SK-N-SH treated with all-trans-retinoic acid at 6 μM for 48 hours (cell line): ENCODE results near the gene TMEM240.

ENCODE experiments used
- ATAC-seq: fragments of 200-7000 bp; cut with Tn5 transposase; 3 replicates; pipeline ENCODE4 v1.9.1; 2020; ENCODE audit warnings: mild to moderate bottlenecking, moderate library complexity
- ARNTL ChIP-seq: fragments of 450-650 bp; formaldehyde crosslinking; IDR thresholded peaks from 2 replicates; pipeline ENCODE4 v1.5.0; 2020; ENCODE audit warnings: low read depth, mild to moderate bottlenecking, moderate library complexity, borderline replicate concordance
- CSDC2 ChIP-seq: fragments of 250-450 bp; sonication (Bioruptor Pico); IDR thresholded peaks from 2 replicates; pipeline ENCODE4 v1.5.0; 2020; ENCODE audit warnings: mild to moderate bottlenecking, moderate library complexity
- ESRRG ChIP-seq: fragments of 250-450 bp; sonication (Bioruptor Pico); IDR thresholded peaks from 2 replicates; pipeline ENCODE4 v1.6.1; 2021; ENCODE audit warnings: mild to moderate bottlenecking
- GLIS3 ChIP-seq: fragments of 250-450 bp; sonication (Bioruptor Pico); IDR thresholded peaks from 2 replicates; pipeline ENCODE4 v1.5.0; 2020; ENCODE audit warnings: mild to moderate bottlenecking, moderate library complexity
- ISL1 ChIP-seq: fragments of 250-450 bp; sonication (Bioruptor Pico); IDR thresholded peaks from 2 replicates; pipeline ENCODE4 v2.1.2; 2022; ENCODE audit warnings: mild to moderate bottlenecking, moderate library complexity
- OSR1 ChIP-seq: fragments of 250-450 bp; sonication (Bioruptor Pico); IDR thresholded peaks from 2 replicates; pipeline ENCODE4 v1.8.0; 2022; ENCODE audit warnings: moderate library complexity, mild to moderate bottlenecking, inconsistent platforms
- PPARA ChIP-seq: fragments of 250-450 bp; sonication (Bioruptor Pico); IDR thresholded peaks from 2 replicates; pipeline ENCODE4 v1.5.0; 2020; ENCODE audit warnings: mild to moderate bottlenecking, borderline replicate concordance
- RARB ChIP-seq: fragments of 250-450 bp; sonication (Bioruptor Pico); IDR thresholded peaks from 2 replicates; pipeline ENCODE4 v1.8.0; 2021; ENCODE audit warnings: mild to moderate bottlenecking, moderate library complexity
- SNAI2 ChIP-seq: fragments of 250-450 bp; sonication (Bioruptor Pico); IDR thresholded peaks from 2 replicates; pipeline ENCODE4 v1.5.0; 2020; ENCODE audit warnings: mild to moderate bottlenecking, moderate library complexity
- TCF4 ChIP-seq: fragments of 250-450 bp; sonication (Bioruptor Pico); IDR thresholded peaks from 2 replicates; pipeline ENCODE4 v1.8.0; 2021; ENCODE audit warnings: mild to moderate bottlenecking, moderate library complexity, borderline replicate concordance
- TOX ChIP-seq: fragments of 250-450 bp; sonication (Bioruptor Pico); IDR thresholded peaks from 2 replicates; pipeline ENCODE4 v1.8.0; 2021; ENCODE audit warnings: mild to moderate bottlenecking, moderate library complexity, borderline replicate concordance
- ZC3H10 ChIP-seq: fragments of 250-450 bp; sonication (Bioruptor Pico); IDR thresholded peaks from 2 replicates; pipeline ENCODE4 v1.5.1; 2021; ENCODE audit warnings: mild to moderate bottlenecking, moderate library complexity
- ZFP3 ChIP-seq: fragments of 250-450 bp; sonication (Bioruptor Pico); IDR thresholded peaks from 2 replicates; pipeline ENCODE4 v1.5.0; 2020; ENCODE audit warnings: mild to moderate bottlenecking, moderate library complexity
- ZFP30 ChIP-seq: fragments of 450-650 bp; formaldehyde crosslinking; IDR thresholded peaks from 2 replicates; pipeline ENCODE4 v1.5.0; 2022; ENCODE audit warnings: mild to moderate bottlenecking, moderate library complexity
- ZNF70 ChIP-seq: fragments of 450-650 bp; formaldehyde crosslinking; IDR thresholded peaks from 2 replicates; pipeline ENCODE4 v1.5.0; 2020; ENCODE audit warnings: mild to moderate bottlenecking, moderate library complexity
- ZNF8 ChIP-seq: fragments of 450-650 bp; formaldehyde crosslinking; IDR thresholded peaks from 2 replicates; pipeline ENCODE4 v1.5.0; 2020; ENCODE audit warnings: mild to moderate bottlenecking, moderate library complexity
- TF ChIP-seq, protein P1 (sequence below): fragments of 250-450 bp; sonication (Bioruptor Pico); IDR thresholded peaks from 2 replicates; pipeline ENCODE4 v1.5.1; 2020; ENCODE audit warnings: low read depth, mild to moderate bottlenecking, moderate library complexity
- TF ChIP-seq, protein P2 (sequence below): fragments of 250-450 bp; sonication (Bioruptor Pico); IDR thresholded peaks from 2 replicates; pipeline ENCODE4 v1.5.1; 2021; ENCODE audit warnings: mild to moderate bottlenecking, moderate library complexity
- TF ChIP-seq, protein P3 (sequence below): fragments of 250-450 bp; sonication (Bioruptor Pico); IDR thresholded peaks from 2 replicates; pipeline ENCODE4 v1.8.0; 2021; ENCODE audit warnings: low read depth, mild to moderate bottlenecking, moderate library complexity, borderline replicate concordance
- TF ChIP-seq, protein P4 (sequence below): fragments of 250-450 bp; sonication (Bioruptor Pico); IDR thresholded peaks from 2 replicates; pipeline ENCODE4 v1.5.0; 2020; ENCODE audit warnings: mild to moderate bottlenecking, moderate library complexity
- TF ChIP-seq, protein P5 (sequence below): fragments of 250-450 bp; sonication (Bioruptor Pico); IDR thresholded peaks from 2 replicates; pipeline ENCODE4 v1.8.0; 2020; ENCODE audit warnings: mild to moderate bottlenecking, moderate library complexity, borderline replicate concordance

The TMEM240 gene

DNA sequence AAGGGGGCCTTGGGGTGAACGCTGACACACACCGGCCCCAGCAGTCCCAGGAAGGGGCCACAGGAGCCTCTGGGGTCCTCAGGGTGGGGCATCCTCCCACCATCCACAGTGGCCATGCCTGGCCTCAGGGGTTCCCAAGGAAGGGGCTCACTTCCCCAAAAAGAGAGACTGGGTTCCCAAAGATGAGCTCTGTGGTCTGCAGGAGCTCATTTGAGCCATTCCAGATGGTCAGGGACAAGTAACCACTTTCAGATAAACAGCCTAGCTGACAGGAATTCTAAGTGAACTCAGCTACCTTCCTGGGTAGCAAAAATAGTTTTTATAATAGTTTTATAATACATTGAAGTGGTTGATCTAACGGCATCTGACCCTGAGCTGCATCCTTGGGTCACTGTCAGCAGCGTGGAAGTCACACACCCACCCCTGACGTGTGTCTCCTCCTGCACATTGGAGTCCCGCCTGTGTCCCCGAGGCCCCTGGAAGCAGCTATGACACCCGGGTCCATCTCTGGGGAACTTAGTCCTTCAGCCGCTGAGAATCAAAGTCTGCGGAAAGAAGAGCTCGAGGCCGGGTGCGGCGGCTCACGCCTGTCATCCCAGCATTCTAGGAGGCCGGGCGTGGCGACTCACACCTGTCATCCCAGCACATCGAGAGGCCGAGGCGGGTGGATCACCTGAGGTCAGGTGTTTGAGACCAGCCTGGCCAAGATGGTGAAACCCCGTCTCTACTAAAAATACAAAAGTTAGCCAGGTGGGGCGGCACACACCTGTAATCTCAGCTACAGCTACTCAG is 5.7 kb upstream of the TMEM240 start:
- no peak for ATAC-seq
- TF ChIP-seq ZFP3 (CRISPR knock-in tag) (no peak), TOX (CRISPR knock-in tag) (no peak), PPARA (no peak), ZC3H10 (CRISPR knock-in tag) (no peak), OSR1 (CRISPR knock-in tag) (no peak), ZNF8 (CRISPR knock-in tag) (no peak), ARNTL (CRISPR knock-in tag) (no peak), TCF4 (no peak), ZFP30 (CRISPR knock-in tag) (no peak), GLIS3 (CRISPR knock-in tag) (no peak)
- TF ChIP-seq, protein P1, sequence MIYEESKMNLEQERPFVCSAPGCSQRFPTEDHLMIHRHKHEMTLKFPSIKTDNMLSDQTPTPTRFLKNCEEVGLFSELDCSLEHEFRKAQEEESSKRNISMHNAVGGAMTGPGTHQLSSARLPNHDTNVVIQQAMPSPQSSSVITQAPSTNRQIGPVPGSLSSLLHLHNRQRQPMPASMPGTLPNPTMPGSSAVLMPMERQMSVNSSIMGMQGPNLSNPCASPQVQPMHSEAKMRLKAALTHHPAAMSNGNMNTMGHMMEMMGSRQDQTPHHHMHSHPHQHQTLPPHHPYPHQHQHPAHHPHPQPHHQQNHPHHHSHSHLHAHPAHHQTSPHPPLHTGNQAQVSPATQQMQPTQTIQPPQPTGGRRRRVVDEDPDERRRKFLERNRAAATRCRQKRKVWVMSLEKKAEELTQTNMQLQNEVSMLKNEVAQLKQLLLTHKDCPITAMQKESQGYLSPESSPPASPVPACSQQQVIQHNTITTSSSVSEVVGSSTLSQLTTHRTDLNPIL = no peak
- TF ChIP-seq, protein P2, sequence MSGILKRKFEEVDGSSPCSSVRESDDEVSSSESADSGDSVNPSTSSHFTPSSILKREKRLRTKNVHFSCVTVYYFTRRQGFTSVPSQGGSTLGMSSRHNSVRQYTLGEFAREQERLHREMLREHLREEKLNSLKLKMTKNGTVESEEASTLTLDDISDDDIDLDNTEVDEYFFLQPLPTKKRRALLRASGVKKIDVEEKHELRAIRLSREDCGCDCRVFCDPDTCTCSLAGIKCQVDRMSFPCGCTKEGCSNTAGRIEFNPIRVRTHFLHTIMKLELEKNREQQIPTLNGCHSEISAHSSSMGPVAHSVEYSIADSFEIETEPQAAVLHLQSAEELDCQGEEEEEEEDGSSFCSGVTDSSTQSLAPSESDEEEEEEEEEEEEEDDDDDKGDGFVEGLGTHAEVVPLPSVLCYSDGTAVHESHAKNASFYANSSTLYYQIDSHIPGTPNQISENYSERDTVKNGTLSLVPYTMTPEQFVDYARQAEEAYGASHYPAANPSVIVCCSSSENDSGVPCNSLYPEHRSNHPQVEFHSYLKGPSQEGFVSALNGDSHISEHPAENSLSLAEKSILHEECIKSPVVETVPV (CRISPR knock-in tag) = no peak
- TF ChIP-seq, protein P3, sequence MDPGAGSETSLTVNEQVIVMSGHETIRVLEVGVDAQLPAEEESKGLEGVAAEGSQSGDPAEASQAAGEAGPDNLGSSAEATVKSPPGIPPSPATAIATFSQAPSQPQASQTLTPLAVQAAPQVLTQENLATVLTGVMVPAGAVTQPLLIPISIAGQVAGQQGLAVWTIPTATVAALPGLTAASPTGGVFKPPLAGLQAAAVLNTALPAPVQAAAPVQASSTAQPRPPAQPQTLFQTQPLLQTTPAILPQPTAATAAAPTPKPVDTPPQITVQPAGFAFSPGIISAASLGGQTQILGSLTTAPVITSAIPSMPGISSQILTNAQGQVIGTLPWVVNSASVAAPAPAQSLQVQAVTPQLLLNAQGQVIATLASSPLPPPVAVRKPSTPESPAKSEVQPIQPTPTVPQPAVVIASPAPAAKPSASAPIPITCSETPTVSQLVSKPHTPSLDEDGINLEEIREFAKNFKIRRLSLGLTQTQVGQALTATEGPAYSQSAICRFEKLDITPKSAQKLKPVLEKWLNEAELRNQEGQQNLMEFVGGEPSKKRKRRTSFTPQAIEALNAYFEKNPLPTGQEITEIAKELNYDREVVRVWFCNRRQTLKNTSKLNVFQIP (CRISPR knock-in tag) = no peak
- TF ChIP-seq, protein P4, sequence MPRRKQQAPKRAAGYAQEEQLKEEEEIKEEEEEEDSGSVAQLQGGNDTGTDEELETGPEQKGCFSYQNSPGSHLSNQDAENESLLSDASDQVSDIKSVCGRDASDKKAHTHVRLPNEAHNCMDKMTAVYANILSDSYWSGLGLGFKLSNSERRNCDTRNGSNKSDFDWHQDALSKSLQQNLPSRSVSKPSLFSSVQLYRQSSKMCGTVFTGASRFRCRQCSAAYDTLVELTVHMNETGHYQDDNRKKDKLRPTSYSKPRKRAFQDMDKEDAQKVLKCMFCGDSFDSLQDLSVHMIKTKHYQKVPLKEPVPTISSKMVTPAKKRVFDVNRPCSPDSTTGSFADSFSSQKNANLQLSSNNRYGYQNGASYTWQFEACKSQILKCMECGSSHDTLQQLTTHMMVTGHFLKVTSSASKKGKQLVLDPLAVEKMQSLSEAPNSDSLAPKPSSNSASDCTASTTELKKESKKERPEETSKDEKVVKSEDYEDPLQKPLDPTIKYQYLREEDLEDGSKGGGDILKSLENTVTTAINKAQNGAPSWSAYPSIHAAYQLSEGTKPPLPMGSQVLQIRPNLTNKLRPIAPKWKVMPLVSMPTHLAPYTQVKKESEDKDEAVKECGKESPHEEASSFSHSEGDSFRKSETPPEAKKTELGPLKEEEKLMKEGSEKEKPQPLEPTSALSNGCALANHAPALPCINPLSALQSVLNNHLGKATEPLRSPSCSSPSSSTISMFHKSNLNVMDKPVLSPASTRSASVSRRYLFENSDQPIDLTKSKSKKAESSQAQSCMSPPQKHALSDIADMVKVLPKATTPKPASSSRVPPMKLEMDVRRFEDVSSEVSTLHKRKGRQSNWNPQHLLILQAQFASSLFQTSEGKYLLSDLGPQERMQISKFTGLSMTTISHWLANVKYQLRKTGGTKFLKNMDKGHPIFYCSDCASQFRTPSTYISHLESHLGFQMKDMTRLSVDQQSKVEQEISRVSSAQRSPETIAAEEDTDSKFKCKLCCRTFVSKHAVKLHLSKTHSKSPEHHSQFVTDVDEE (CRISPR knock-in tag) = no peak

DNA sequence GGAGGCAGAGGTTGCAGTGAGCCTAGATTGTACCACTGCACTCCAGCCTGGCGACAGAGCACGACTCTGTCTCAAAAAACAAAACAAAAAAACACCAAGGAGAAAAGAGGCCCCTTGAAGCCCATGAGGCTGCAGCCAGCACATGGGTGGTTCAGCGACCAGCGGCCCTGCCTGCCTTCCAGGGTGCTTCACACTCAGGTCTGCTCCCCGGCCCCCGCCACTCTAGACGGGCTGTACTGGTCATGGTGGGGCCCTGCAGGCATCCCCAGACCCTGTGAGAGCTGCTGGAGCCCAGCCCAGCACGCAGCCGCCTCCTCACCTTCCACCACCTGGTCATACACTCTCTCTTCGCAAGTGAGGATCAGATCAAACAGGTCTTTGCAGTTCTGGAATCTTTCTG is 4.1 kb upstream of the TMEM240 start:
- ATAC-seq = no peak

DNA sequence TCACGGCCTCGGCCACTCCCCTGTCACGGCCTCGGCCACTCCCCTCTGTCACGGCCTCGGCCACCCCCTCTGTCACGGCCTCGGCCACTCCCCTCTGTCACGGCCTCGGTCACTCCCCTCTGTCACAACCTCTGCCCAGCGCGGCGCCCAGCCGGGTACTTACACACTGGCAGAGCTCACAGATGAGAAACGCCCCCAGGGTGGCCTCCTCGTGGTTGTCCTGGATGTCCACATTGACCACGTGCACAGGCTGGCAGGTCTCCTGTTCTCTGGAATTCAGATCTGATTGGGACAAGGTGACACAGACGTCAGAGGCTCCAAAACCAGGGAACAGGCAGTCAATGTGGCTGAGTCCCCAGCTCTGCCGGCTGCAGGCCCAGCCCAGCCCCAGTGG is 3.3 kb upstream of the TMEM240 start:
- no peak for ATAC-seq
- TF ChIP-seq ZC3H10 (CRISPR knock-in tag) (no peak), ARNTL (CRISPR knock-in tag) (no peak), ISL1 (no peak), ZFP3 (CRISPR knock-in tag) (no peak), ESRRG (CRISPR knock-in tag) (no peak), ZNF70 (CRISPR knock-in tag) (no peak), ZNF8 (CRISPR knock-in tag) (no peak)
- TF ChIP-seq, protein P4 (CRISPR knock-in tag) = no peak
- TF ChIP-seq, protein P5, sequence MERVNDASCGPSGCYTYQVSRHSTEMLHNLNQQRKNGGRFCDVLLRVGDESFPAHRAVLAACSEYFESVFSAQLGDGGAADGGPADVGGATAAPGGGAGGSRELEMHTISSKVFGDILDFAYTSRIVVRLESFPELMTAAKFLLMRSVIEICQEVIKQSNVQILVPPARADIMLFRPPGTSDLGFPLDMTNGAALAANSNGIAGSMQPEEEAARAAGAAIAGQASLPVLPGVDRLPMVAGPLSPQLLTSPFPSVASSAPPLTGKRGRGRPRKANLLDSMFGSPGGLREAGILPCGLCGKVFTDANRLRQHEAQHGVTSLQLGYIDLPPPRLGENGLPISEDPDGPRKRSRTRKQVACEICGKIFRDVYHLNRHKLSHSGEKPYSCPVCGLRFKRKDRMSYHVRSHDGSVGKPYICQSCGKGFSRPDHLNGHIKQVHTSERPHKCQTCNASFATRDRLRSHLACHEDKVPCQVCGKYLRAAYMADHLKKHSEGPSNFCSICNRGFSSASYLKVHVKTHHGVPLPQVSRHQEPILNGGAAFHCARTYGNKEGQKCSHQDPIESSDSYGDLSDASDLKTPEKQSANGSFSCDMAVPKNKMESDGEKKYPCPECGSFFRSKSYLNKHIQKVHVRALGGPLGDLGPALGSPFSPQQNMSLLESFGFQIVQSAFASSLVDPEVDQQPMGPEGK (CRISPR knock-in tag) = no peak

More for the DNA sequence above, 4.1 kb upstream of the TMEM240 start:
- TF ChIP-seq, protein P4 (CRISPR knock-in tag) = no peak
- TF ChIP-seq RARB (CRISPR knock-in tag) = no peak
- TF ChIP-seq SNAI2 (CRISPR knock-in tag) = no peak
- TF ChIP-seq ZC3H10 (CRISPR knock-in tag) = no peak
- TF ChIP-seq ISL1 = no peak
- TF ChIP-seq CSDC2 (CRISPR knock-in tag) = no peak
- no peak for TF ChIP-seq ZFP3 (CRISPR knock-in tag)
